HG02623 (cell line): ENCODE data around the gene TLR6.

Experiments
- ATAC-seq: cut with Tn5 transposase; IDR thresholded peaks from one replicate; pipeline ENCODE4 v1.9.1; 2021; ENCODE audit warnings: moderate library complexity; ENCODE audit not compliant: unreplicated experiment

Gene TLR6

GRCh38 chr4:38856524-38857337, at the start of gene TLR6:
Gene TLR6, minus strand, starts transcription at chr4:38856817. Its CDS starts 27,344 bp downstream, at chr4:38829473.
- peak; percentile 36 for ATAC-seq

DNA sequence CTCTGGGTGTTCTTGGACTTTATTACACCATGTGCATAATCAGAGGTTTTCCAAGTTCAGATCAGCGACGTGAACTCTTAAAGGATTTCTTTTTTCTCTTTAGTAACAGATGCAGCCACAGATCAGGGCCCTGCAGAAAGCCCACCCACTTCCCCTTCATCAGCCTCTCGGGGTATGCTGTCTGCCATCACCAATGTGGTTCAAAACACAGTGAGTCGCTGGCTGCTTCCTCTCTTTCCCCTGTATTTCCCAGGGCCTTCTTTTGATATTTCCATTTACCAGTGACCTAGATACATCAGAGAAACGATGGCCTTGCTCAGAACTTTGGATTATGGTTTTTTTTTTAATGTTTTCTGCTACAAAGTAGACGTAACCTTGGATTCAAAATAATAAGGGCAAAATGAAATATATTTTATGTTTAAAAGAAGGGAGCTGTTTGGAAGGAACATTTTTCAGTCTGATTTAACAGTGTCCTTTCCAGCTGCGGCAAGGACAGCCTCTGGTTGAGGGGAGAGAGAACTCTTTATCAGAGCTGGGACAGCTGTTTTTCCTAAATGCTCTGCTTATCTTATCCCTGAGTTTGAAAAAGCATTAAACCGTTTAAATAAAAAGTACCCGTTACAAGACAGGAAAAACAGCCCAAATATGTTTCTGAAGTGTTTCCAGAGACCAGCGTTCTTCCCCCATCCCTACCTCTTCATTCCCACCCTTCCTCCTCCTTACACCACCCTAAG, 49.2 kb upstream of the TLR6 start:
- ATAC-seq, result no peak

DNA sequence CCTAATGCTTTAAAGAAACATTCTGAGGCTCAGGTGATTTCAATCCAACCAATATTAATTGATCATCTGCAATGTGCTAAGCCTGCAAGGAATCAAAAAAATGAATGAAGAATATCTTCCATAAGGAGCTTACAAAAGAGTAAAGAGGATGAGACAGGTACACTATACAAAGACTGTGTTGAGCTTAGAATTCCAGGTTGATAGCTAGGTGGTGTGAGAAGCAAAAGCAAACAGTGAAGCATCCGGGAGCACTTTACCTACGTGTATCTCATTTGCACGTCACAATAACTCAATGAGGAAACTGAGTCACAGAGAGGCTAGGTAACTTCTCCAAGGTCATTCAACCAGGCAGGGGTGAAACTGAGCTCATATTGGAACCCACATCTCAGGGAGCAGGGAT, 48.1 kb upstream of the TLR6 start:
- ATAC-seq, result no peak

GRCh38 chr4:38904090-38904666, 47.6 kb upstream of the TLR6 start:
- ATAC-seq, result no peak

- no peak for ATAC-seq
Measured at GRCh38 chr4:38902695-38903094, 46.1 kb upstream of the TLR6 start.

DNA sequence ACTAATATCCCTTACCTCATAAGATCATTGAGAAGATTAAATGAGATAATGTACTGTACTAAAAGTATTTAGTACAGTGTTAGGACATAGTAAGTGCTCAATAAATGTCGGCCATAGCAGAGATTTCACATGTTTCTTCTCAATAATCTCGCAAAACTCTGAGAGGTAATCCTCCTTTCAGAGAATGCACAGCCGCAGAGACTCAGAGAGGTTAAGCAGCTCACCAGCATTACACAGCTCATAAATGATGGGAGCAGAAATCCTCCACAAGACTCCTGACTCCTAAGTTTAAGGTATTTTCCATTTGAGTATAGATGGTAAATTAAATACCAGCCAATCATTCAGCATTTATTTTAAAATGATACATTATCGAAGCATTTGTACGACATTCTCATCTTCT, 45.6 kb upstream of the TLR6 start:
- no peak for ATAC-seq

DNA sequence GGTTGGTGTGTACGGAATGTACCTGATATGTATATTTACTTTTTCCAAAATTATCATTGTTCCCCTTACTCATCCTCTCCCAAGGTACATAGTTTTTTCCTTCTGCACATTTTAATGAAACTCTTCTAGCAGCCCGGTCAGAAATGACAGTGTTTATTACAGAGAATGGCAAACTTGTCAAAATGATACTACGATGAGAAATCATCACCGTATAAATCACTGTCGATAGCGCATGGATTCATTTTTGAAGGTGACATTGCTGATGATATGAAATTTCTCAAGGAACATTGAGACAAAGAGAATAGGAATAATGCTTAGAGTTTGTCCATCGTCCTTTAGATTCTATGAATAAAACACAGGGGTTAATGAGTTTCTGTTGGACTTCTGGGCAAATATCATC, 41.6 kb upstream of the TLR6 start:
- no peak for ATAC-seq

GRCh38 chr4:38896940-38897339, 40.3 kb upstream of the TLR6 start:
- ATAC-seq, result no peak

- ATAC-seq, result no peak
Measured at GRCh38 chr4:38894322-38894982, 37.8 kb upstream of the TLR6 start.

GRCh38 chr4:38891051-38891983, 34.7 kb upstream of the TLR6 start:
- ATAC-seq, result no peak

DNA sequence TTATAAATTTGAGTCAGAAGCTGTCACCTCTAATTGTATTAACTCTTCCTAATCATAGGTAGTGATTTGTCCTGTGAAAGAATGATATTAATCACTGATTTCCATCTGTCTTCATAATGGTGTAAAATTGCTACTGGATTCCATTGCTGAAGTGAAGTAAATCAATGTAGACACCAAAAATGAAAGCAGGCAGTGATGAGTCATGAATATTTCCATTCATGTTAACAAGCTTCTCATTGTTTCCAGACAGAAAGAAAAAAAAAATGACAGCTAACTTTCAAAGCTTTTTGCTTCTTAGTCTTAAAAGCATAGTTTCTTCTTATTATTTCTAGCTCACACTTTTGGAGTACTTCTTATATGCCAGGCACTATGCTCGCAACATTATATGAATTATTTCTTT, 32.5 kb upstream of the TLR6 start:
- no peak for ATAC-seq

DNA sequence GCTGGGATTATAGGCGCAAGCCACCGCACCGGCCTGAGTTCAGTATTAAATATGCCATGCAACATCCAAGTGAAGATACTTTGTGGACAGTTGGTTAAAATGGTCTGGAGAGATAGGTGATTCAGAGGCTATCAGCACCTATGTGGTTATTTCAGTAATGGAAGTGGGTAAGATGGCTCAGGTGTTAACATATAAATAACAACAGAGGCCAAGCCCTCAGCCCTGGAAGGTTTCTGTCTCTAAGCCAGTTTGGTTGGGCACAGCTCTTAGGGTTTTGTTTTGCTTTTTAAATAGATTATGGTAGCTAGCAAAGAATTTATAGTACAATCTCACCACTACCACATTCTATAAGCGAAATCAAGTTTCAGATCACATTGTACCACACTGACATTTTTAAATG, 27.6 kb upstream of the TLR6 start:
- ATAC-seq, result no peak

GRCh38 chr4:38876636-38877035, 20.0 kb upstream of the TLR6 start:
- no peak for ATAC-seq

DNA sequence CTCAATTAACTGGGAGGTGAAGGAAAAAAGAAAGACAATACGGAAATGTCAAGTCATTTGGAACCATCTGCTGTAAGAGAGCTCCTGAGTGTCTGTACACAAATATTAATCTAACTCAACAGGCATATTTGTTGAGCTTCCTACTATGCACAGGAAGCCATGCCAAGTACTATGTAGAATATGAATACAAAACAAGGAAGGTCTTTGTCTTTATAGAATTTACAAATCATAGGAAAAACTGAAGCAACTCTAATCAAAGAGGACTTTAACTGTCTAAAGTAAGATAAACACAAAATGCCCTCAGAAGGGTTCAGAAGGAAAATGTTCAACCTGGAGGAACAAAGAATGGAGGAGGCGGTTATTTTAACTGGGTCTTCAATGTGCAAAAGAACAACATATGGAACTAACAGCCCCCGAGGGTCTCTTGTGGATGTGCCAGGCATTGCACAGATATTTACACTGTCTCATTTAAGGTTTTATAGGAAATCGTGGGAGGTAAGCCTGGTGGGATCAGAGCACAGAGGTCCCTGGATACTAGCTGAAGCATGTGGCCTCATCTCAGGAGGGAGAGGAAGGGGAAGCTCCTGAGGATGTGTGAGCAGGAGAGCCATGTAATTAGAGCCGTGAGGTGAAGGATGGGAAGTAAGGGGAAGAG, 16.8 kb upstream of the TLR6 start:
- ATAC-seq, result no peak

DNA sequence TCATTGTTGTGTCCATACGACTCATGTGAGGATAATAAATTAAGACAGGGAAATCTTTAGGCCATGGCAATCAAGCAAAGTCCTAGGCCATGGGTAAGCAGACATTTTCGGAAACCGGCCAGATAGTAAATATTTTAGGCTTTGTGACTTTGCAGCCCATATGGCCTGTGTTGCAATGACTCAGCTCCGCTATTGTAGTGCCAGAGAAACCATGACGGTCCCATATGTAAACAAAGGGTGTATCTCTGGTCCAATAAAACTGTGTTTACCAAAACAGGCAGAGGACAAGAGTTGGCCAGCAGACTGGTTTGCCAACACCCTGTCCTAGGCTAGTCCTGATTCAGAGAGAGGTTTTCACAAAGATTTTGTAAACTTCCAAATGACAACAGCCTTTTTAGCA, 16.0 kb upstream of the TLR6 start:
- no peak for ATAC-seq

- no peak for ATAC-seq
Measured at GRCh38 chr4:38871593-38871992, 15.0 kb upstream of the TLR6 start.

DNA sequence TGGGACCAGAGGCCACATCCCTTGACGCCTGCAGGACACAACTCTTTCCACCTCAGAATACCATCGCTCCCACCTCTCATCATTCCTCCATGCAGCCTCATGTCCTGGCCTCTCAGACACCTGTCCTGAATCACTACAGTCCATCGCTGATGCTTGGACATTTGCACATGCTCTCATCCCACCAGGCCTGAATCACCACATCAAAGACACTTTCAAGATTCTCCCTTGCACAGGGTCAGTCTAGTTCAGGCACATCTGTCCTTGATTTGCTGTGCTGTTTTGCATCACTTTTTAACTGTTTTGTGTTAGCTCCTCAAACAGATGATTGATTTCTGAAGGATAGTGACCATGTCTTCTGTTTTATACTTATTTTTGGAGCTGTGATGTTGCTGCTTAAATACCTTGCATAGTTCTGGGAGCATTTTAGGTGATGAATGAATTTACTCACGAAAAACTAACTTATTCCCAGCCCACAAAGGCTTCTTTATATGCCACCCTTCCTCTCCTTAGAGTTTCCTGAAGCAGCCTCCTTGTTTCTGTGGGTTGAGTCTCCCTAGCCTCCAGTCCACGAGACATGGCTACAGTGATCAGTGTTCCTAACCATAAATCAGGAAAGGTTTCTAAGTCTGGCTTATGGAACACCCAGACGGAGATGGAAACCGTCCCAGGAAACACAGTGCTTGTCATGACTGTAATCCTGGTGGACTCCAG, 13.6 kb upstream of the TLR6 start:
- ATAC-seq, result no peak

DNA sequence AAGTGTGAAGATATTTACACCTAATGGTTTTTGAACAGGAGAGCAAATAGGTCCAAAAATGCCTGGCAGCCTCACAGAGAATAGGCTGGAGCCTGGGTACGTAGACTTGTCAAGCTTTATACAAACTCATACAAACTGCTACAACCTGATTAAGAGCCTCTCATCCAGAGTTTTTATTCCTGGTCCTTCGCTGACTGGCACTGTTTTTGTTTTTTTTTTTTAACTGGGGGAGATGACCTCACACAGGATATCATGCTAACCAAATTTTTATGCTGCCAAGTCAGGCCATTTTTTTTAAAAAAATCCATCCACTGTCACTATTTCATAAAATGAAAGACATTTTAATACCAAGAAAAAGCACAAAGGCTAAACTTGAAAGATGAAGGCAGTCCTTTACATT, 12.9 kb upstream of the TLR6 start:
- ATAC-seq, result no peak
